ENCODE results near the gene POLR2F.
"Not testable (repeated sequence)": the region's sequence is repeated elsewhere in the genome, so short reads cannot be mapped to it uniquely, and the experiment has no call there.

The POLR2F gene

GRCh38 chr22:37973271-37974170 lies 20.0 kb downstream of the POLR2F start:
- no peak overlapping the region for H3K27ac Mint-ChIP-seq
- H3K9me3 Mint-ChIP-seq: no peaks in the 10 kb centered on the region
- intact Hi-C loops (cut with micrococcal nuclease): no loop called here
- H3K36me3 Mint-ChIP-seq (ENCODE audit: low read depth): peaks cover 48% of the 10 kb centered on the region
- H3K4me3 Mint-ChIP-seq: no peak overlapping the region
- H3K4me1 Mint-ChIP-seq (ENCODE audit: low read depth): no peaks in the 10 kb centered on the region
- no peaks in the 10 kb centered on the region for H3K27me3 Mint-ChIP-seq

- H3K36me3 Mint-ChIP-seq (ENCODE audit: low read depth): peaks cover 34% of the 10 kb centered on the region
- H3K4me3 Mint-ChIP-seq: no peak overlapping the region
- H3K4me1 Mint-ChIP-seq (ENCODE audit: low read depth): no peaks in the 10 kb centered on the region
- no peaks in the 10 kb centered on the region for H3K9me3 Mint-ChIP-seq
- intact Hi-C loops (cut with micrococcal nuclease): no loop called here
- H3K27ac Mint-ChIP-seq: no peak overlapping the region
- H3K27me3 Mint-ChIP-seq: no peaks in the 10 kb centered on the region
Observed at GRCh38 chr22:37975153-37975552, 21.7 kb downstream of the POLR2F start.

GRCh38 chr22:37976022-37976421 lies 22.5 kb downstream of the POLR2F start:
- intact Hi-C loops (cut with micrococcal nuclease); H3K27me3 Mint-ChIP-seq; H3K27ac Mint-ChIP-seq; H3K9me3 Mint-ChIP-seq; H3K4me3 Mint-ChIP-seq; H3K4me1 Mint-ChIP-seq (ENCODE audit: low read depth): not testable (repeated sequence)
- peaks cover 40% of the 10 kb centered on the region for H3K36me3 Mint-ChIP-seq (ENCODE audit: low read depth)

GRCh38 chr22:37976547-37976946 lies 23.0 kb downstream of the POLR2F start:
- no peaks in the 10 kb centered on the region for H3K27me3 Mint-ChIP-seq
- H3K27ac Mint-ChIP-seq: no peak overlapping the region
- no peaks in the 10 kb centered on the region for H3K9me3 Mint-ChIP-seq
- H3K36me3 Mint-ChIP-seq (ENCODE audit: low read depth): peaks cover 39% of the 10 kb centered on the region
- no peak overlapping the region for H3K4me3 Mint-ChIP-seq
- no peaks in the 10 kb centered on the region for H3K4me1 Mint-ChIP-seq (ENCODE audit: low read depth)
- intact Hi-C loops (cut with micrococcal nuclease): no loop called here

- H3K27me3 Mint-ChIP-seq: no peaks in the 10 kb centered on the region
- H3K36me3 Mint-ChIP-seq (ENCODE audit: low read depth): peaks cover 17% of the 10 kb centered on the region
- intact Hi-C loops (cut with micrococcal nuclease): no loop called here
- H3K4me3 Mint-ChIP-seq: no peak overlapping the region
- no peak overlapping the region for H3K27ac Mint-ChIP-seq
- no peaks in the 10 kb centered on the region for H3K9me3 Mint-ChIP-seq
- H3K4me1 Mint-ChIP-seq (ENCODE audit: low read depth): peaks cover 9% of the 10 kb centered on the region
Observed at GRCh38 chr22:37979782-37980181, 26.3 kb downstream of the POLR2F start.

- no peaks in the 10 kb centered on the region for H3K27me3 Mint-ChIP-seq
- H3K36me3 Mint-ChIP-seq (ENCODE audit: low read depth): peaks cover 17% of the 10 kb centered on the region
- no peak overlapping the region for H3K27ac Mint-ChIP-seq
- intact Hi-C loops (cut with micrococcal nuclease): no loop called here
- peaks cover 9% of the 10 kb centered on the region for H3K4me1 Mint-ChIP-seq (ENCODE audit: low read depth)
- no peak overlapping the region for H3K4me3 Mint-ChIP-seq
- H3K9me3 Mint-ChIP-seq: no peaks in the 10 kb centered on the region
Observed at GRCh38 chr22:37981282-37982011, 27.9 kb downstream of the POLR2F start.

- Mint-ChIP-seq H3K9me3 (no peaks in the 10 kb centered on the region), H3K4me1 (ENCODE audit: low read depth) (peaks cover 9% of the 10 kb centered on the region), H3K27me3 (no peaks in the 10 kb centered on the region), H3K27ac (no peak overlapping the region), H3K4me3 (no peak overlapping the region), H3K36me3 (ENCODE audit: low read depth) (peaks cover 14% of the 10 kb centered on the region)
- intact Hi-C loops (cut with micrococcal nuclease): no loop called here
Observed at GRCh38 chr22:37982151-37982785, 28.8 kb downstream of the POLR2F start.

- no peak overlapping the region for H3K27ac Mint-ChIP-seq
- peaks cover 9% of the 10 kb centered on the region for H3K4me1 Mint-ChIP-seq (ENCODE audit: low read depth)
- no peaks in the 10 kb centered on the region for H3K9me3 Mint-ChIP-seq
- no peaks in the 10 kb centered on the region for H3K27me3 Mint-ChIP-seq
- H3K4me3 Mint-ChIP-seq: no peak overlapping the region
- H3K36me3 Mint-ChIP-seq (ENCODE audit: low read depth): peaks cover 7% of the 10 kb centered on the region
- intact Hi-C loops (cut with micrococcal nuclease): no loop called here
Observed at GRCh38 chr22:37982938-37983859, 29.7 kb downstream of the POLR2F start.

- peaks cover 9% of the 10 kb centered on the region for H3K4me1 Mint-ChIP-seq (ENCODE audit: low read depth)
- H3K27me3 Mint-ChIP-seq: no peaks in the 10 kb centered on the region
- H3K36me3 Mint-ChIP-seq (ENCODE audit: low read depth): peaks cover 7% of the 10 kb centered on the region
- intact Hi-C loops (cut with micrococcal nuclease): no loop called here
- no peak within 1 kb of the TSS for H3K27ac Mint-ChIP-seq
- no peak within 1 kb of the TSS for H3K4me3 Mint-ChIP-seq
- no peaks in the 10 kb centered on the region for H3K9me3 Mint-ChIP-seq
Observed at GRCh38 chr22:37983860-37984791, 30.6 kb downstream of the POLR2F start, which contains the start of gene SOX10. SOX10 (minus strand) TSS chr22:37984555; CDS start chr22:37983784, 771 bp downstream.

GRCh38 chr22:37985050-37985585 lies 31.6 kb downstream of the POLR2F start:
- Mint-ChIP-seq H3K4me1 (ENCODE audit: low read depth) (peaks cover 9% of the 10 kb centered on the region), H3K36me3 (ENCODE audit: low read depth) (peaks cover 7% of the 10 kb centered on the region), H3K4me3 (no peak overlapping the region), H3K9me3 (no peaks in the 10 kb centered on the region), H3K27ac (no peak overlapping the region), H3K27me3 (no peaks in the 10 kb centered on the region)
- intact Hi-C loops (cut with micrococcal nuclease): no loop called here

GRCh38 chr22:37985751-37986281 lies 32.3 kb downstream of the POLR2F start:
- no peaks in the 10 kb centered on the region for H3K27me3 Mint-ChIP-seq
- intact Hi-C loops (cut with micrococcal nuclease): no loop called here
- no peaks in the 10 kb centered on the region for H3K9me3 Mint-ChIP-seq
- no peak overlapping the region for H3K27ac Mint-ChIP-seq
- H3K36me3 Mint-ChIP-seq (ENCODE audit: low read depth): no peaks in the 10 kb centered on the region
- peaks cover 9% of the 10 kb centered on the region for H3K4me1 Mint-ChIP-seq (ENCODE audit: low read depth)
- no peak overlapping the region for H3K4me3 Mint-ChIP-seq

- no peak overlapping the region for H3K4me3 Mint-ChIP-seq
- peaks cover 9% of the 10 kb centered on the region for H3K4me1 Mint-ChIP-seq (ENCODE audit: low read depth)
- no peaks in the 10 kb centered on the region for H3K36me3 Mint-ChIP-seq (ENCODE audit: low read depth)
- no peaks in the 10 kb centered on the region for H3K9me3 Mint-ChIP-seq
- H3K27me3 Mint-ChIP-seq: no peaks in the 10 kb centered on the region
- intact Hi-C loops (cut with micrococcal nuclease): no loop called here
- H3K27ac Mint-ChIP-seq: no peak overlapping the region
Observed at GRCh38 chr22:37986371-37986770, 32.9 kb downstream of the POLR2F start.
